ENCODE results near the gene DRICH1.
"Not testable (repeated sequence)": the region's sequence is repeated elsewhere in the genome, so short reads cannot be mapped to it uniquely, and the experiment has no call there.

DRICH1 gene

GRCh38 chr22:23578306-23578705 is 53.8 kb downstream of the DRICH1 start:
- no peaks in the 10 kb centered on the region for H3K9me3 Mint-ChIP-seq
- H3K4me1 Mint-ChIP-seq: peaks cover 30% of the 10 kb centered on the region
- no peak overlapping the region for H3K4me3 Mint-ChIP-seq
- no peak for DNase-seq
- H3K27me3 Mint-ChIP-seq (ENCODE audit: low read depth, poor library complexity): peaks cover 6% of the 10 kb centered on the region
- H3K36me3 Mint-ChIP-seq (ENCODE audit: low read depth): no peaks in the 10 kb centered on the region
- TF ChIP-seq CTCF (IDR thresholded peaks at IDR 0.05): no peak
- no peak overlapping the region for H3K27ac Mint-ChIP-seq

GRCh38 chr22:23576681-23577080 is 55.4 kb downstream of the DRICH1 start:
- Mint-ChIP-seq H3K36me3 (ENCODE audit: low read depth) (no peaks in the 10 kb centered on the region), H3K9me3 (peaks cover 4% of the 10 kb centered on the region), H3K4me3 (no peak overlapping the region), H3K27me3 (ENCODE audit: low read depth, poor library complexity) (peaks cover 10% of the 10 kb centered on the region), H3K27ac (no peak overlapping the region), H3K4me1 (peaks cover 35% of the 10 kb centered on the region)
- no peak for DNase-seq
- no peak for TF ChIP-seq CTCF (IDR thresholded peaks at IDR 0.05)

- no peak for TF ChIP-seq CTCF (IDR thresholded peaks at IDR 0.05)
- no peak for DNase-seq
- Mint-ChIP-seq H3K9me3 (peaks cover 6% of the 10 kb centered on the region), H3K27me3 (ENCODE audit: low read depth, poor library complexity) (peaks cover 10% of the 10 kb centered on the region), H3K4me1 (peaks cover 24% of the 10 kb centered on the region), H3K27ac (peak overlapping the region; percentile 20), H3K4me3 (no peak overlapping the region), H3K36me3 (ENCODE audit: low read depth) (no peaks in the 10 kb centered on the region)
Measured at GRCh38 chr22:23575601-23576000, 56.5 kb downstream of the DRICH1 start.

- Mint-ChIP-seq H3K4me1 (peaks cover 24% of the 10 kb centered on the region), H3K9me3 (peaks cover 6% of the 10 kb centered on the region), H3K27ac (no peak overlapping the region), H3K36me3 (ENCODE audit: low read depth) (no peaks in the 10 kb centered on the region), H3K4me3 (no peak overlapping the region), H3K27me3 (ENCODE audit: low read depth, poor library complexity) (peaks cover 10% of the 10 kb centered on the region)
- DNase-seq: no peak
- TF ChIP-seq CTCF (IDR thresholded peaks at IDR 0.05): no peak
Measured at GRCh38 chr22:23574877-23575276, 57.2 kb downstream of the DRICH1 start.

GRCh38 chr22:23574371-23574811 is 57.7 kb downstream of the DRICH1 start:
- TF ChIP-seq CTCF (IDR thresholded peaks at IDR 0.05): no peak
- peaks cover 10% of the 10 kb centered on the region for H3K27me3 Mint-ChIP-seq (ENCODE audit: low read depth, poor library complexity)

GRCh38 chr22:23573701-23574235 is 58.4 kb downstream of the DRICH1 start:
- H3K27me3 Mint-ChIP-seq (ENCODE audit: low read depth, poor library complexity): peaks cover 10% of the 10 kb centered on the region
- not testable (repeated sequence) for DNase-seq; H3K36me3 Mint-ChIP-seq (ENCODE audit: low read depth); H3K9me3 Mint-ChIP-seq; H3K27ac Mint-ChIP-seq; H3K4me3 Mint-ChIP-seq
- H3K4me1 Mint-ChIP-seq: peaks cover 24% of the 10 kb centered on the region

More at GRCh38 chr22:23574371-23574811, 57.7 kb downstream of the DRICH1 start:
- Mint-ChIP-seq H3K4me1 (peaks cover 24% of the 10 kb centered on the region), H3K27ac (no peak overlapping the region), H3K9me3 (peaks cover 6% of the 10 kb centered on the region), H3K36me3 (ENCODE audit: low read depth) (no peaks in the 10 kb centered on the region), H3K4me3 (no peak overlapping the region)
- peak; percentile 28 for DNase-seq

GRCh38 chr22:23573106-23573505 is 59.0 kb downstream of the DRICH1 start:
- H3K4me3 Mint-ChIP-seq; DNase-seq; H3K27ac Mint-ChIP-seq; H3K9me3 Mint-ChIP-seq; H3K36me3 Mint-ChIP-seq (ENCODE audit: low read depth): not testable (repeated sequence)
- peaks cover 15% of the 10 kb centered on the region for H3K27me3 Mint-ChIP-seq (ENCODE audit: low read depth, poor library complexity)
- H3K4me1 Mint-ChIP-seq: peaks cover 24% of the 10 kb centered on the region

Data from nephron progenitor cell (in vitro differentiated cells).